ENCODE results near the gene SLX4IP.

Gene SLX4IP

DNA sequence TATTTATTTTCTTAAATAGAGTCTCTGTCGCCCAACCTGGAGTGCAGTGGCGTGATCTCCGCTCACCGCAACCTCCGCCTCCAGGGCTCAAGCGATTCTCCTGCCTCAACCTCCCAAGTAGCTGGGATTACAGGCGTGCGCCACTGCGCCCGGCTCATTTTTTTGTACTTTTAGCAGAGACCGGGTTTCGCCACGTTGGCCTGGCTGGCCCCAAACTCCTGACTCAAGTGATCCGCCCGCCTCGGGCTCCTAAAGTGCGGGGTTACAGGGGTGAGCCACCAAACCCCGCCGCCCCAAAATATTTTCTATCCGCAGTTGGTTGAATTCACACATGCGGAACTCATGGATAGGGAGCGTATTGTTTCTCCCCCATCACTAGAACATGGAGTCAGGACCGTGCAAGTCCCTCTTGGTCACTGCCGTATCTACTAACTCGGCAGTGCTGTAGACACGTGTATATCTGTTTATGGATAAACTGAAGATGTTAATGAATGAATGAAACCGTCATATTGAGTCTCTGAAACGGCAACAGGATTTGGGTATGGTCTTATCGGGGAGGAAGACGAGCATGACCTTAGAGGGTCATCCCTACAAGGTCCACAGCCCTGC lies 2.0 kb upstream of the SLX4IP start:
- TF ChIP-seq TEAD4 (IDR thresholded peaks at IDR 0.05) = no peak
- TF ChIP-seq FOXM1 (IDR thresholded peaks at IDR 0.05; ENCODE audit: borderline replicate concordance, low read depth) = no peak
- TF ChIP-seq RAD21 (IDR thresholded peaks at IDR 0.05; ENCODE audit: low read depth) = no peak
- TF ChIP-seq EP300 (IDR thresholded peaks at IDR 0.05; ENCODE audit: borderline replicate concordance) = no peak
- TF ChIP-seq, protein P1, sequence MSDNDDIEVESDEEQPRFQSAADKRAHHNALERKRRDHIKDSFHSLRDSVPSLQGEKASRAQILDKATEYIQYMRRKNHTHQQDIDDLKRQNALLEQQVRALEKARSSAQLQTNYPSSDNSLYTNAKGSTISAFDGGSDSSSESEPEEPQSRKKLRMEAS (IDR thresholded peaks at IDR 0.05) = no peak
- no peak for TF ChIP-seq CREB1 (IDR thresholded peaks at IDR 0.05; ENCODE audit: low read depth)

DNA sequence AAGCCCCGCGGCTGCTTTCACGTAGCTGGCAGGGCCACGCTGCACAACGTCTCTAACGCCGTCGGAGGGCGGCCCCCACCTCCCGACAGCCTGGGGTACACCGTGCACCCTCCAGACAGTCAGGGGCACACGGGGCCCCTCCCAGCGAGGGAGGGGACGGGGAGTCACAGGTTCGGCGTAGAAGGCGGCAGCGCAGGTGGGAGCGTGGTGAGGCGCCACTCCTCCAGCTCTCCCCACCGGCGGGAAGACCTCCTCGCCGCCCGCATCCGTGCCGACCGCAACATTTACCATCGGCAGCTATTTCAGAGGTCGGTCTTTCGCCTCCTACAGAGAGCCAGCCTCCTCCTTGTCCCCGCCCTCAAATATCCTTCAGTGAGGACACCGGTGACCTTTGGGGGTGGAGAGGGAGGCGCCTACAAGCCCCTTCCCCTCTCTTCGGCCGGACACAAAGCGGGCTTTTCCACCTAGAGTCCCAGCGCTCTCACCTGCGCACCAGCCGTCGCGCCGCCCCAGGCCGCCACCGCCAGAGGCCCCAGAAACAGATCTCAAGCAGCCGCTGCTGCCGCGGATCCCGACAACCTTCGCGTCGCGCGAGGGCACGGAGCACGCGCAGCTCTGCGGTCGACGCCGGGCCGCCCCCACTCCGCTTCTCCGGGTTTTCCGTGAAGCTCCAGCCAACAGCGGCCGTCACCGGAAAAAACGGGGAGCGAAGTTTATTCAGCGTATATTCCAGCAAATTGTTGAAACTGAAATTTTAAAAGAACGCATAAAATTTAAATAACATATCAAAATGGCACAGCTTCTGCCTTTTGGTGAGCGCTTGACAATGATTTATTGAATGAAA lies 1.3 kb upstream of the SLX4IP start, which contains the start of gene MKKS:
Gene MKKS, minus strand, starts transcription at position 600 of the 844 bp plus-strand sequence. CDS start 20,708 bp downstream, outside the sequence.
- TF ChIP-seq, protein P1 (IDR thresholded peaks at IDR 0.05) = peak; percentile 89
- no peak; the same call in 1 of the 2 replicates for TF ChIP-seq YY1 (IDR thresholded peaks at IDR 0.05; ENCODE audit: low read depth)
- 0 out of 2 replicates have a peak, but pooled peaks have one; percentile 26 for TF ChIP-seq EP300 (IDR thresholded peaks at IDR 0.05; ENCODE audit: borderline replicate concordance)
- no peak for TF ChIP-seq NFIC (IDR thresholded peaks at IDR 0.05)
- TF ChIP-seq ZBTB7A (IDR thresholded peaks at IDR 0.05; ENCODE audit: low read depth) = peak; percentile 55; the same call in 1 of the 2 replicates
- TF ChIP-seq FOXM1 (IDR thresholded peaks at IDR 0.05; ENCODE audit: borderline replicate concordance, low read depth) = peak; percentile 45; the same call in 1 of the 2 replicates
- TF ChIP-seq, protein P2, sequence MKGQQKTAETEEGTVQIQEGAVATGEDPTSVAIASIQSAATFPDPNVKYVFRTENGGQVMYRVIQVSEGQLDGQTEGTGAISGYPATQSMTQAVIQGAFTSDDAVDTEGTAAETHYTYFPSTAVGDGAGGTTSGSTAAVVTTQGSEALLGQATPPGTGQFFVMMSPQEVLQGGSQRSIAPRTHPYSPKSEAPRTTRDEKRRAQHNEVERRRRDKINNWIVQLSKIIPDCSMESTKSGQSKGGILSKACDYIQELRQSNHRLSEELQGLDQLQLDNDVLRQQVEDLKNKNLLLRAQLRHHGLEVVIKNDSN (IDR thresholded peaks at IDR 0.05) = 0 out of 2 replicates have a peak, but pooled peaks have one; percentile 4
- TF ChIP-seq CREB1 (IDR thresholded peaks at IDR 0.05; ENCODE audit: low read depth) = 0 out of 2 replicates have a peak, but pooled peaks have one; percentile 43

DNA sequence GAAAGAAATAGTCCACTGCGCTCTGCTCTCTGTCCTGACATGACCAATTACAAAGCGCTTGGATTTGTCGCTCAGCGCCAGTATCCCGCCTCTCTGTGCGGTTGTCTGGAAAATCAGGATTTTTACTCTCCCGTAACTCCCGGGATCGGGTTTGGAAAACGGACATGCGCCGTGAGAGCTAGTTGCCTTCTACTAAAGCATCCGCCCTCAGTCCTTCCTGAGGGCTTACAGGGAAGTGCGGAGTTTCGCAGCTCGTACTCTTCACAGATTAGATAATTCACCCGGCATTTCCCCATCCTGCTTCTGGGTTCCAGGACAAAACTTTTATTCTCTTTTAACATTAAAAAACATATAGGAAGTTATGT lies 656 bp upstream of the SLX4IP start:
- TF ChIP-seq YY1 (IDR thresholded peaks at IDR 0.05; ENCODE audit: low read depth) = no peak; the same call in 1 of the 2 replicates
- no peak; the same call in 1 of the 2 replicates for TF ChIP-seq TAF1 (IDR thresholded peaks at IDR 0.05; ENCODE audit: low read depth)
- TF ChIP-seq, protein P1 (IDR thresholded peaks at IDR 0.05) = no peak
- TF ChIP-seq FOXM1 (IDR thresholded peaks at IDR 0.05; ENCODE audit: borderline replicate concordance, low read depth) = 0 out of 2 replicates have a peak, but pooled peaks have one; percentile 2
- TF ChIP-seq, protein P2 (IDR thresholded peaks at IDR 0.05) = no peak
- no peak for TF ChIP-seq TEAD4 (IDR thresholded peaks at IDR 0.05)

DNA sequence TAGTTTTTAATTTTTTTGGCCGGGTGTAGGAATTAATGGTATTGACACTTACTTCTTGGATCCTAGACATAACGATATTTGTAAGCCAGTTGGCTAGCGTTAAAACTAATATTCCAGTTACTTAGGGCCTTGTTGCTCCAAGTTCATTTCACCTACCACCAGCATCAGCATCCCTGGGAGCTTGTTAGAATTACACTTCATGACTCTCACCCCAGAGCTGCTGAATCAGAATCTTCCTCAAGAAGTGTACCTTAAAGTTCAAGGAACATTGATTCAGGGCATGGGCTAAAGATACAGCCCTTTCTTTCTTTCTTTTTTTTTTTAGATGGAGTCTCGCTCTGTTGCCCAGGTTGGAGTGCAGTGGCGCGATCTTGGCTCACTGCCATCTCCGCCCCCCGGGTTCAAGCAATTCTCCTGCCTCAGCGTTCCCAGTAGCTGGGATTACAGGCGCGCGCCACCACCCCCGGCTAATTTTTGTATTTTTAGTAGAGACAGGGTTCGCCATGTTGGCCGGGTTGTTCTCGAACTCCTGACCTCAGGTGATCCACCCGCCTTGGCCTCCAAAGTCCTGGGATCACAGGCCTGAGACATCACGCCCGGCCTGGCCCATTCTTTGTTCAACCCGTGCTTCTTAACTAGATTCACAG lies 1.1 kb downstream of the SLX4IP start:
- TF ChIP-seq NFIC (IDR thresholded peaks at IDR 0.05) (no peak), CREB1 (IDR thresholded peaks at IDR 0.05; ENCODE audit: low read depth) (no peak), RAD21 (IDR thresholded peaks at IDR 0.05; ENCODE audit: low read depth) (no peak), CEBPB (IDR thresholded peaks at IDR 0.05) (no peak), EP300 (IDR thresholded peaks at IDR 0.05; ENCODE audit: borderline replicate concordance) (no peak), TEAD4 (IDR thresholded peaks at IDR 0.05) (no peak), FOXM1 (IDR thresholded peaks at IDR 0.05; ENCODE audit: borderline replicate concordance, low read depth) (no peak), EGR1 (IDR thresholded peaks at IDR 0.05) (no peak), YY1 (IDR thresholded peaks at IDR 0.05; ENCODE audit: low read depth) (no peak), ZBTB7A (IDR thresholded peaks at IDR 0.05; ENCODE audit: low read depth) (no peak), TCF12 (IDR thresholded peaks at IDR 0.05; ENCODE audit: low read depth) (no peak), TAF1 (IDR thresholded peaks at IDR 0.05; ENCODE audit: low read depth) (no peak)
- TF ChIP-seq, protein P3, sequence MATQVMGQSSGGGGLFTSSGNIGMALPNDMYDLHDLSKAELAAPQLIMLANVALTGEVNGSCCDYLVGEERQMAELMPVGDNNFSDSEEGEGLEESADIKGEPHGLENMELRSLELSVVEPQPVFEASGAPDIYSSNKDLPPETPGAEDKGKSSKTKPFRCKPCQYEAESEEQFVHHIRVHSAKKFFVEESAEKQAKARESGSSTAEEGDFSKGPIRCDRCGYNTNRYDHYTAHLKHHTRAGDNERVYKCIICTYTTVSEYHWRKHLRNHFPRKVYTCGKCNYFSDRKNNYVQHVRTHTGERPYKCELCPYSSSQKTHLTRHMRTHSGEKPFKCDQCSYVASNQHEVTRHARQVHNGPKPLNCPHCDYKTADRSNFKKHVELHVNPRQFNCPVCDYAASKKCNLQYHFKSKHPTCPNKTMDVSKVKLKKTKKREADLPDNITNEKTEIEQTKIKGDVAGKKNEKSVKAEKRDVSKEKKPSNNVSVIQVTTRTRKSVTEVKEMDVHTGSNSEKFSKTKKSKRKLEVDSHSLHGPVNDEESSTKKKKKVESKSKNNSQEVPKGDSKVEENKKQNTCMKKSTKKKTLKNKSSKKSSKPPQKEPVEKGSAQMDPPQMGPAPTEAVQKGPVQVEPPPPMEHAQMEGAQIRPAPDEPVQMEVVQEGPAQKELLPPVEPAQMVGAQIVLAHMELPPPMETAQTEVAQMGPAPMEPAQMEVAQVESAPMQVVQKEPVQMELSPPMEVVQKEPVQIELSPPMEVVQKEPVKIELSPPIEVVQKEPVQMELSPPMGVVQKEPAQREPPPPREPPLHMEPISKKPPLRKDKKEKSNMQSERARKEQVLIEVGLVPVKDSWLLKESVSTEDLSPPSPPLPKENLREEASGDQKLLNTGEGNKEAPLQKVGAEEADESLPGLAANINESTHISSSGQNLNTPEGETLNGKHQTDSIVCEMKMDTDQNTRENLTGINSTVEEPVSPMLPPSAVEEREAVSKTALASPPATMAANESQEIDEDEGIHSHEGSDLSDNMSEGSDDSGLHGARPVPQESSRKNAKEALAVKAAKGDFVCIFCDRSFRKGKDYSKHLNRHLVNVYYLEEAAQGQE (IDR thresholded peaks at IDR 0.05; ENCODE audit: low read depth) = no peak
- TF ChIP-seq, protein P2 (IDR thresholded peaks at IDR 0.05) = no peak
- TF ChIP-seq, protein P1 (IDR thresholded peaks at IDR 0.05) = no peak

DNA sequence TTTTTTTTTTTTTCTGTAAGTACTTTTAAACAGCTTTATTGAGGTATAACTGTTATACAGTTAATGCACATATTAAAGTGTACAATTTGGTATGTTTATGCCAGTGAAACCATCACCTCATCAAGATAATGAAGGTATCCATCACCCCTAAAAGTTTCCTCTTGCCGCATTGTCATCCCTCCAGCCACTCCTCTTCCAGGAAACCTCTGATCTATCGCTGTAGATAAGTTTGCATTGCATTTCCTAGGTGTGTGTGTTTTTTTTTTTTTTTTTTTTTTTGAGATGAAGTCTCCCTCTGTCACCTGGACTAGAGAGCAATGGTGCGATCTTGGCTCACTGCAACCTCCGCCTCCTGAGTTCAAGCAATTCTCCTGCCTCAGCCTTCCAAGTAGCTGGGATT lies 3.1 kb downstream of the SLX4IP start:
- TF ChIP-seq ZBTB7A (IDR thresholded peaks at IDR 0.05; ENCODE audit: low read depth) (no peak), TCF12 (IDR thresholded peaks at IDR 0.05; ENCODE audit: low read depth) (no peak), YY1 (IDR thresholded peaks at IDR 0.05; ENCODE audit: low read depth) (no peak), TEAD4 (IDR thresholded peaks at IDR 0.05) (no peak), FOXM1 (IDR thresholded peaks at IDR 0.05; ENCODE audit: borderline replicate concordance, low read depth) (no peak), NFIC (IDR thresholded peaks at IDR 0.05) (no peak), EGR1 (IDR thresholded peaks at IDR 0.05) (no peak), CEBPB (IDR thresholded peaks at IDR 0.05) (no peak), TAF1 (IDR thresholded peaks at IDR 0.05; ENCODE audit: low read depth) (no peak)
- TF ChIP-seq, protein P1 (IDR thresholded peaks at IDR 0.05) = no peak
- TF ChIP-seq, protein P2 (IDR thresholded peaks at IDR 0.05) = no peak
- TF ChIP-seq, protein P3 (IDR thresholded peaks at IDR 0.05; ENCODE audit: low read depth) = no peak
